Panc1 (cell line): Measurements from ENCODE around the gene WDR5.

Source experiments
- POLR2AphosphoS5 ChIP-seq: IDR thresholded peaks from 2 replicates; pipeline ENCODE4 v1.6.1; 2012; ENCODE audit warnings: mild to moderate bottlenecking, low read depth, low read length, moderate library complexity
- SIN3A ChIP-seq: IDR thresholded peaks from 2 replicates; pipeline ENCODE4 v1.6.1; 2012; ENCODE audit warnings: low read depth, mild to moderate bottlenecking, low read length, moderate library complexity, borderline replicate concordance; ENCODE audit not compliant: insufficient read depth
- TCF7L2 ChIP-seq: IDR thresholded peaks from 2 replicates; pipeline ENCODE4 v1.6.1; 2011; ENCODE audit warnings: mild to moderate bottlenecking, low read depth, low read length, inconsistent platforms
- TF ChIP-seq, protein P1 (sequence below): fragments of 450-650 bp; IDR thresholded peaks from 2 replicates; pipeline ENCODE4 v1.5.1; 2017; ENCODE audit warnings: mild to moderate bottlenecking
- TF ChIP-seq, protein P2 (sequence below), 2 experiments: IDR thresholded peaks; 2 replicates each; pipeline ENCODE4 v1.6.1; 2011 to 2012; ENCODE audit warnings: low read depth in 2 of 2, control low read depth in 1 of 2, low read length in 1 of 2, mild to moderate bottlenecking in 1 of 2, moderate library complexity in 1 of 2; ENCODE audit not compliant: insufficient read depth in 1 of 2

DNA sequence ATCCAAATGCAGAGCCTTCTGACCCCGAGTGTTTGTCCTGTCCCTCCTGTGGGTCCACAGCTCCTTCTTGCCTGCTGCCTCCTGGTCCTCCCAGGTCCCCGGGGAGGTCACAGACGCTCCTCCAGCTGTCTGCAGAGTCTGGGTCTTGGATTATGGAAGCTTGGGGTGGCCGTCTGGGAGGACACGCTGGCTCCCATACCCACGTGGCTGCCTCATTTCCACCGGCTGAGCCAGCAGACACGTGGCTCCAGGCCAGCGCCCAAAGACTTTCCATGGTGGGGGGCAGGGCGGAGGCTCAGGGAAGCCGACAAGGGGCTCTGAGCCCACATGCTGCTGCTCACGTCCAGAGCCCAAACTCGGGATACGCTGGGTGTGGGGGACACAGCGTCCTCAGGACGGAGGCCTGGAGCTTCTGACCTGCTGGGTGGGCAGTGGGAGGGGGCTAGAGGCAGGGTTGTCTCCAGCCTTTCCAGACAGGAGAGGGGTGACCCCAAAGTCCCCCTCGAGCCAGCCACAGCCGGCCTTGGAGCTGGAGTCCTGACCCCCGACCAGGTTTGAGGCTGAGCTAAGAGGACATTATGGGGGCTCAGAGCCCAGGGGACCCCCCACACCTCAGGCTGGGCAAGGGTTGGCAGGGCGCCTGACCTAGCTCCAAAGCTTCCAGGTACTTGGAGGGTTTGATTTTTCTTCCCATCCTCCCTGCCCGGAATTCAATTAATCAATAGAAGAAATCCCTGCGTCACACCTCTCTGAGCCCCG, 52.7 kb downstream of the WDR5 start:
- TF ChIP-seq, protein P1, sequence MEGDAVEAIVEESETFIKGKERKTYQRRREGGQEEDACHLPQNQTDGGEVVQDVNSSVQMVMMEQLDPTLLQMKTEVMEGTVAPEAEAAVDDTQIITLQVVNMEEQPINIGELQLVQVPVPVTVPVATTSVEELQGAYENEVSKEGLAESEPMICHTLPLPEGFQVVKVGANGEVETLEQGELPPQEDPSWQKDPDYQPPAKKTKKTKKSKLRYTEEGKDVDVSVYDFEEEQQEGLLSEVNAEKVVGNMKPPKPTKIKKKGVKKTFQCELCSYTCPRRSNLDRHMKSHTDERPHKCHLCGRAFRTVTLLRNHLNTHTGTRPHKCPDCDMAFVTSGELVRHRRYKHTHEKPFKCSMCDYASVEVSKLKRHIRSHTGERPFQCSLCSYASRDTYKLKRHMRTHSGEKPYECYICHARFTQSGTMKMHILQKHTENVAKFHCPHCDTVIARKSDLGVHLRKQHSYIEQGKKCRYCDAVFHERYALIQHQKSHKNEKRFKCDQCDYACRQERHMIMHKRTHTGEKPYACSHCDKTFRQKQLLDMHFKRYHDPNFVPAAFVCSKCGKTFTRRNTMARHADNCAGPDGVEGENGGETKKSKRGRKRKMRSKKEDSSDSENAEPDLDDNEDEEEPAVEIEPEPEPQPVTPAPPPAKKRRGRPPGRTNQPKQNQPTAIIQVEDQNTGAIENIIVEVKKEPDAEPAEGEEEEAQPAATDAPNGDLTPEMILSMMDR: no peak
- TF ChIP-seq, protein P2, sequence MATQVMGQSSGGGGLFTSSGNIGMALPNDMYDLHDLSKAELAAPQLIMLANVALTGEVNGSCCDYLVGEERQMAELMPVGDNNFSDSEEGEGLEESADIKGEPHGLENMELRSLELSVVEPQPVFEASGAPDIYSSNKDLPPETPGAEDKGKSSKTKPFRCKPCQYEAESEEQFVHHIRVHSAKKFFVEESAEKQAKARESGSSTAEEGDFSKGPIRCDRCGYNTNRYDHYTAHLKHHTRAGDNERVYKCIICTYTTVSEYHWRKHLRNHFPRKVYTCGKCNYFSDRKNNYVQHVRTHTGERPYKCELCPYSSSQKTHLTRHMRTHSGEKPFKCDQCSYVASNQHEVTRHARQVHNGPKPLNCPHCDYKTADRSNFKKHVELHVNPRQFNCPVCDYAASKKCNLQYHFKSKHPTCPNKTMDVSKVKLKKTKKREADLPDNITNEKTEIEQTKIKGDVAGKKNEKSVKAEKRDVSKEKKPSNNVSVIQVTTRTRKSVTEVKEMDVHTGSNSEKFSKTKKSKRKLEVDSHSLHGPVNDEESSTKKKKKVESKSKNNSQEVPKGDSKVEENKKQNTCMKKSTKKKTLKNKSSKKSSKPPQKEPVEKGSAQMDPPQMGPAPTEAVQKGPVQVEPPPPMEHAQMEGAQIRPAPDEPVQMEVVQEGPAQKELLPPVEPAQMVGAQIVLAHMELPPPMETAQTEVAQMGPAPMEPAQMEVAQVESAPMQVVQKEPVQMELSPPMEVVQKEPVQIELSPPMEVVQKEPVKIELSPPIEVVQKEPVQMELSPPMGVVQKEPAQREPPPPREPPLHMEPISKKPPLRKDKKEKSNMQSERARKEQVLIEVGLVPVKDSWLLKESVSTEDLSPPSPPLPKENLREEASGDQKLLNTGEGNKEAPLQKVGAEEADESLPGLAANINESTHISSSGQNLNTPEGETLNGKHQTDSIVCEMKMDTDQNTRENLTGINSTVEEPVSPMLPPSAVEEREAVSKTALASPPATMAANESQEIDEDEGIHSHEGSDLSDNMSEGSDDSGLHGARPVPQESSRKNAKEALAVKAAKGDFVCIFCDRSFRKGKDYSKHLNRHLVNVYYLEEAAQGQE (IDR thresholded peaks at IDR 0.05; ENCODE audit: insufficient read depth in 1 of 2, low read depth in 2 of 2, low read length in 1 of 2): no peak
- no peak for TF ChIP-seq POLR2AphosphoS5
- TF ChIP-seq SIN3A: no peak
- no peak for TF ChIP-seq TCF7L2
